Mesothelial cell of epicardium (in vitro differentiated cells): ENCODE measurements around the gene GRIA3. TPM values are rescaled to one million over a fixed set of nuclear protein-coding genes. Genes with fewer than 3 reads are reported as not detected.

ENCODE experiments used
- DNase-seq, 2 experiments: peaks; one replicate each; pipeline ENCODE4 v3.0.0; 2021; ENCODE audit warnings: low spot score in 2 of 2; ENCODE audit not compliant: unreplicated experiment in 2 of 2
- H3K27ac Mint-ChIP-seq: 2 replicates; pipeline ENCODE4 v1.8.0; 2021; ENCODE audit warnings: mixed read lengths
- H3K27me3 Mint-ChIP-seq: 2 replicates; pipeline ENCODE4 v1.8.0; 2021; ENCODE audit warnings: low read depth, mixed read lengths
- H3K36me3 Mint-ChIP-seq: 2 replicates; pipeline ENCODE4 v1.8.0; 2021; ENCODE audit warnings: mixed read lengths
- H3K4me1 Mint-ChIP-seq: 2 replicates; pipeline ENCODE4 v1.8.0; 2021; ENCODE audit warnings: mixed read lengths
- H3K4me3 Mint-ChIP-seq: 2 replicates; pipeline ENCODE4 v1.8.0; 2021; ENCODE audit warnings: mild to moderate bottlenecking, moderate library complexity, mixed read lengths
- H3K9me3 Mint-ChIP-seq: 2 replicates; pipeline ENCODE4 v1.8.0; 2021; ENCODE audit warnings: mixed read lengths
- CTCF ChIP-seq: fragments of 200-600 bp; sonication (generic); IDR thresholded peaks from one replicate; pipeline ENCODE4 v1.5.0; 2021; ENCODE audit warnings: antibody characterized with exemption; ENCODE audit not compliant: unreplicated experiment
- total RNA-seq: library from RNA; stranded (reverse); gene quantifications from 3 replicates; pipeline ENCODE4 v1.2.1, GENCODE V29; 2021

The GRIA3 gene
- total RNA-seq, 1 donor from 2014 or later: 1.9 TPM

- peaks cover 90% of the 10 kb centered on the region for H3K27me3 Mint-ChIP-seq
- no peak for DNase-seq
- H3K4me3 Mint-ChIP-seq: peak overlapping the region; percentile 64
- no peak overlapping the region for H3K27ac Mint-ChIP-seq
- peaks cover 7% of the 10 kb centered on the region for H3K4me1 Mint-ChIP-seq
- peaks cover 19% of the 10 kb centered on the region for H3K9me3 Mint-ChIP-seq
- no peaks in the 10 kb centered on the region for H3K36me3 Mint-ChIP-seq
- TF ChIP-seq CTCF: no peak
Measured at GRCh38 chrX:123184866-123185276, 793 bp downstream of the GRIA3 start.

GRCh38 chrX:123185721-123186120 is 1.6 kb downstream of the GRIA3 start:
- Mint-ChIP-seq H3K9me3 (peaks cover 16% of the 10 kb centered on the region), H3K4me1 (peaks cover 7% of the 10 kb centered on the region), H3K4me3 (peak overlapping the region; percentile 64), H3K27me3 (peaks cover 90% of the 10 kb centered on the region), H3K36me3 (no peaks in the 10 kb centered on the region), H3K27ac (no peak overlapping the region)
- TF ChIP-seq CTCF: no peak
- DNase-seq: no peak

GRCh38 chrX:123186801-123187200 is 2.7 kb downstream of the GRIA3 start:
- Mint-ChIP-seq H3K4me1 (peaks cover 7% of the 10 kb centered on the region), H3K27ac (no peak overlapping the region), H3K36me3 (no peaks in the 10 kb centered on the region), H3K4me3 (no peak overlapping the region), H3K9me3 (peaks cover 14% of the 10 kb centered on the region), H3K27me3 (peaks cover 79% of the 10 kb centered on the region)
- DNase-seq: no peak
- TF ChIP-seq CTCF: no peak

- no peaks in the 10 kb centered on the region for H3K36me3 Mint-ChIP-seq
- H3K27ac Mint-ChIP-seq: no peak overlapping the region
- peaks cover 14% of the 10 kb centered on the region for H3K9me3 Mint-ChIP-seq
- H3K27me3 Mint-ChIP-seq: peaks cover 66% of the 10 kb centered on the region
- H3K4me3 Mint-ChIP-seq: no peak overlapping the region
- no peak for TF ChIP-seq CTCF
- DNase-seq: no peak
- peaks cover 7% of the 10 kb centered on the region for H3K4me1 Mint-ChIP-seq
Measured at GRCh38 chrX:123188081-123188480, 4.0 kb downstream of the GRIA3 start.

GRCh38 chrX:123189338-123189737 is 5.3 kb downstream of the GRIA3 start:
- TF ChIP-seq CTCF: no peak
- Mint-ChIP-seq H3K9me3 (peaks cover 14% of the 10 kb centered on the region), H3K27ac (no peak overlapping the region), H3K4me1 (peaks cover 4% of the 10 kb centered on the region), H3K36me3 (no peaks in the 10 kb centered on the region), H3K4me3 (no peak overlapping the region), H3K27me3 (peaks cover 53% of the 10 kb centered on the region)
- DNase-seq: no peak

GRCh38 chrX:123190096-123190495 is 6.0 kb downstream of the GRIA3 start:
- H3K27me3 Mint-ChIP-seq: peaks cover 47% of the 10 kb centered on the region
- H3K9me3 Mint-ChIP-seq: peaks cover 14% of the 10 kb centered on the region
- H3K4me3 Mint-ChIP-seq: no peak overlapping the region
- no peak overlapping the region for H3K27ac Mint-ChIP-seq
- DNase-seq: no peak
- H3K4me1 Mint-ChIP-seq: peaks cover 4% of the 10 kb centered on the region
- H3K36me3 Mint-ChIP-seq: no peaks in the 10 kb centered on the region
- no peak for TF ChIP-seq CTCF
